HepG2 (cell line): ENCODE results near the gene TTC39C. TPM values are rescaled to one million over a fixed set of nuclear protein-coding genes. Genes with fewer than 3 reads are reported as not detected.

Experiments
- CREB1 ChIP-seq, 2 experiments: fragments of 450-650 bp in 1 of 2; IDR thresholded peaks; 2 replicates each; pipeline ENCODE4 v1.6.1; 2016 to 2017; ENCODE audit warnings: control low read depth in 1 of 2, mild to moderate bottlenecking in 1 of 2, missing compliant biosample characterization in 1 of 2, missing genetic modification characterization in 1 of 2
- DR1 ChIP-seq: sonication (generic); formaldehyde crosslinking; IDR thresholded peaks from 2 replicates; pipeline ENCODE4 v1.8.0; 2021; ENCODE audit warnings: mild to moderate bottlenecking, missing genetic modification reagents, inconsistent platforms
- FIP1L1 ChIP-seq: fragments of 200-400 bp; formaldehyde crosslinking; IDR thresholded peaks from 2 replicates; pipeline ENCODE4 v1.6.1; 2018; ENCODE audit warnings: low read depth, mild to moderate bottlenecking, low read length, moderate library complexity, borderline replicate concordance; ENCODE audit not compliant: insufficient read depth
- HNRNPLL ChIP-seq: fragments of 200-400 bp; formaldehyde crosslinking; IDR thresholded peaks from 2 replicates; pipeline ENCODE4 v1.6.1; 2017; ENCODE audit warnings: mild to moderate bottlenecking, low read depth, low read length; ENCODE audit not compliant: poor library complexity, severe bottlenecking
- MED13 ChIP-seq: sonication (generic); formaldehyde crosslinking; IDR thresholded peaks from 2 replicates; pipeline ENCODE4 v1.5.0; 2020; ENCODE audit warnings: missing genetic modification reagents
- MIER2 ChIP-seq: IDR thresholded peaks from 2 replicates; pipeline ENCODE4 v1.6.1; 2016; ENCODE audit warnings: missing biosample characterization, missing genetic modification reagents
- NKX3-1 ChIP-seq: sonication (generic); formaldehyde crosslinking; IDR thresholded peaks from 2 replicates; pipeline ENCODE4 v1.5.0; 2020; ENCODE audit warnings: missing genetic modification reagents
- RFX3 ChIP-seq: IDR thresholded peaks from 2 replicates; pipeline ENCODE4 v1.6.1; 2016; ENCODE audit warnings: missing biosample characterization, missing genetic modification reagents
- RXRA ChIP-seq: sonication (generic); formaldehyde crosslinking; IDR thresholded peaks from 2 replicates; pipeline ENCODE4 v1.5.1; 2020; ENCODE audit warnings: missing genetic modification reagents
- SMAD3 ChIP-seq: sonication (generic); formaldehyde crosslinking; IDR thresholded peaks from 2 replicates; pipeline ENCODE4 v1.4.0; 2020; ENCODE audit warnings: missing genetic modification reagents
- SNAI1 ChIP-seq: sonication (generic); formaldehyde crosslinking; IDR thresholded peaks from 2 replicates; pipeline ENCODE4 v1.5.0; 2020; ENCODE audit warnings: mild to moderate bottlenecking, missing genetic modification reagents, borderline replicate concordance
- TBX2 ChIP-seq: sonication (generic); formaldehyde crosslinking; IDR thresholded peaks from 2 replicates; pipeline ENCODE4 v1.5.0; 2020; ENCODE audit warnings: missing genetic modification reagents, mild to moderate bottlenecking, borderline replicate concordance
- TGIF2 ChIP-seq: IDR thresholded peaks from 2 replicates; pipeline ENCODE4 v1.6.1; 2016; ENCODE audit warnings: control low read depth, missing compliant biosample characterization
- YY1 ChIP-seq: IDR thresholded peaks from 2 replicates; pipeline ENCODE4 v1.6.1; 2011; ENCODE audit warnings: low read length, low read depth, moderate library complexity, mild to moderate bottlenecking; ENCODE audit not compliant: insufficient read depth, insufficient replicate concordance
- ZC3H13 ChIP-seq: sonication (generic); formaldehyde crosslinking; IDR thresholded peaks from 2 replicates; pipeline ENCODE4 v1.8.1; 2023; ENCODE audit warnings: mild to moderate bottlenecking, missing genetic modification reagents, moderate library complexity
- ZNF136 ChIP-seq: sonication (generic); formaldehyde crosslinking; IDR thresholded peaks from 2 replicates; pipeline ENCODE4 v1.8.1; 2022; ENCODE audit warnings: low read depth, mild to moderate bottlenecking, moderate library complexity, missing genetic modification reagents
- ZNF138 ChIP-seq: sonication (generic); formaldehyde crosslinking; IDR thresholded peaks from 2 replicates; pipeline ENCODE4 v1.5.0; 2020; ENCODE audit warnings: mild to moderate bottlenecking, low read depth, missing genetic modification reagents
- ZNF510 ChIP-seq: sonication (generic); formaldehyde crosslinking; IDR thresholded peaks from 2 replicates; pipeline ENCODE4 v1.4.0; 2020; ENCODE audit warnings: low read depth, mild to moderate bottlenecking, missing genetic modification reagents
- ZNF552 ChIP-seq: sonication (generic); formaldehyde crosslinking; IDR thresholded peaks from 2 replicates; pipeline ENCODE4 v1.9.0; 2022; ENCODE audit warnings: missing genetic modification reagents, mild to moderate bottlenecking, borderline replicate concordance
- ZNF703 ChIP-seq: sonication (generic); formaldehyde crosslinking; IDR thresholded peaks from 2 replicates; pipeline ENCODE4 v1.5.1; 2020; ENCODE audit warnings: missing genetic modification reagents, mild to moderate bottlenecking, moderate library complexity, borderline replicate concordance
- ZNF749 ChIP-seq: sonication (generic); formaldehyde crosslinking; IDR thresholded peaks from 2 replicates; pipeline ENCODE4 v1.8.0; 2022; ENCODE audit warnings: mild to moderate bottlenecking, missing genetic modification reagents, moderate library complexity, borderline replicate concordance
- polyA plus RNA-seq, 8 experiments: library from polyadenylated mRNA; depleted of rRNA in 3 of 8; stranded (reverse) in 7 of 8; unstranded in 1 of 8; fragments of >200 nt; fragmentation: Illumina TruSeq in 4 of 8; extraction: Trizol in 4 of 8; gene quantifications; 2 replicates each; pipeline versions ENCODE4 v1.2.1 to v1.2.3, GENCODE V29; 2011 to 2016; ENCODE audit warnings: low read depth in 4 of 8, missing spikeins in 1 of 8, mixed read lengths in 1 of 8; ENCODE audit not compliant: insufficient read depth in 1 of 8
- total RNA-seq, 5 experiments: library from RNA; depleted of rRNA; stranded (reverse); fragments of >200 nt; fragmentation: Illumina TruSeq; extraction: Trizol; gene quantifications; 2 replicates each; pipeline ENCODE4 v1.2.3, GENCODE V29; 2016; ENCODE audit warnings: low read depth in 1 of 5
- TF ChIP-seq, protein P1 (sequence below): sonication (generic); formaldehyde crosslinking; IDR thresholded peaks from 2 replicates; pipeline ENCODE4 v1.8.0; 2022; ENCODE audit warnings: missing genetic modification reagents, mild to moderate bottlenecking, borderline replicate concordance
- TF ChIP-seq, protein P2 (sequence below): sonication (generic); formaldehyde crosslinking; IDR thresholded peaks from 2 replicates; pipeline ENCODE4 v1.8.0; 2022; ENCODE audit warnings: missing genetic modification reagents, mild to moderate bottlenecking, inconsistent platforms, borderline replicate concordance
- TF ChIP-seq, protein P3 (sequence below): sonication (generic); formaldehyde crosslinking; IDR thresholded peaks from 2 replicates; pipeline ENCODE4 v1.4.0; 2020; ENCODE audit warnings: missing genetic modification reagents
- TF ChIP-seq, protein P4 (sequence below): sonication (generic); formaldehyde crosslinking; conservative IDR thresholded peaks from 2 replicates; pipeline ENCODE4 v1.8.1; 2023; ENCODE audit warnings: missing genetic modification reagents

Gene TTC39C
- total and polyA plus RNA-seq, 2 of the 13 experiments (the other 11 are each of a cell fraction or from before 2014, with no cell fraction given), result 19.1 to 25.9 TPM

DNA sequence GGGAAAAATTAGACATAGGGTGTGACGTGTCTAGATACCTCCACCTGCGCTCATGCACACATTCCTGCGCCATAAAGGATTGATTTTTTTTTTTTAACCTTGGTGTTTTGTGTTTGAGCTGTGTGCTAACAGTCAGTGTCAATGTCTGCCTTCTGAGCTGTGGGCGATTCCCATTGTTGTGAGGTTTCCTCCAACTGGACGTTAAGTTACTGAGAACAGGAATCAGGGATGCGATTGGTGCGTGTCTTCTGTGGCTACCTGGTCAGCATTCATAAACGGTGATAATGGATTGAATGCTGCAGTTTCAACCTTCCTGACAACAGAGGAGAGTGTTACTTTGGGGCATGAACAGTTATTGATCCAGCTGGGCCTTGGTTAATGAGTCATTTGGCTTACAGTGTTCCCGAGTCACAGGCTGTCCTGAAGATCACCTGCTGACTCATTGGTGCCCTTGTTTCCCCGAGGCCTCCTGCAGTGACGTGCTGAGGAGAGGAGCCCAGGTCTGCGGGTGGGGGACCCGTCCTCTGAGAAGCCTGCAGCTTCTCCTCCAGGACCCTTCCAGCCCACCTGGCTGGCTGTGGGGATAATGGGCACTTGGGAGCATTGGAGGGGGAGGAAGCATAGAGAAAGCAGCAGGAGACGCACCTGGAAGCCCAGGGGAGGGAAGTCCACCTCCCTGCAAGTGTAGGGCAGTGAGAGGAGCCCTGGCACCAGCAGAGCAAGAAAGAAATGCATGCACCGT is 98.5 kb downstream of the TTC39C start (continued):
- TF ChIP-seq SMAD3 (CRISPR knock-in tag) (peak; percentile 67; the same call in 1 of the 2 replicates), ZNF749 (CRISPR knock-in tag) (no peak; the same call in 1 of the 2 replicates), ZNF703 (CRISPR knock-in tag) (no peak), ZNF136 (CRISPR knock-in tag) (no peak), TBX2 (CRISPR knock-in tag) (peak; percentile 98), RXRA (peak; percentile 91), RFX3 (CRISPR knock-in tag) (no peak), DR1 (CRISPR knock-in tag) (no peak), HNRNPLL (no peak), ZNF552 (CRISPR knock-in tag) (no peak), ZNF510 (CRISPR knock-in tag) (no peak), YY1 (no peak), SNAI1 (no peak), NKX3-1 (CRISPR knock-in tag) (no peak), ZC3H13 (CRISPR knock-in tag) (0 out of 2 replicates have a peak, but pooled peaks have one; percentile 44), MED13 (no peak), CREB1 (IDR thresholded peaks at IDR 0.05) (peak; percentile 70), CREB1 (CRISPR knock-in tag; IDR thresholded peaks at IDR 0.05) (peak; percentile 85), ZNF138 (CRISPR knock-in tag) (no peak), MIER2 (no peak), FIP1L1 (no peak), TGIF2 (CRISPR knock-in tag) (peak; percentile 80; the same call in 1 of the 2 replicates)
- TF ChIP-seq, protein P1, sequence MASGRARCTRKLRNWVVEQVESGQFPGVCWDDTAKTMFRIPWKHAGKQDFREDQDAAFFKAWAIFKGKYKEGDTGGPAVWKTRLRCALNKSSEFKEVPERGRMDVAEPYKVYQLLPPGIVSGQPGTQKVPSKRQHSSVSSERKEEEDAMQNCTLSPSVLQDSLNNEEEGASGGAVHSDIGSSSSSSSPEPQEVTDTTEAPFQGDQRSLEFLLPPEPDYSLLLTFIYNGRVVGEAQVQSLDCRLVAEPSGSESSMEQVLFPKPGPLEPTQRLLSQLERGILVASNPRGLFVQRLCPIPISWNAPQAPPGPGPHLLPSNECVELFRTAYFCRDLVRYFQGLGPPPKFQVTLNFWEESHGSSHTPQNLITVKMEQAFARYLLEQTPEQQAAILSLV (CRISPR knock-in tag), result no peak
- TF ChIP-seq, protein P2, sequence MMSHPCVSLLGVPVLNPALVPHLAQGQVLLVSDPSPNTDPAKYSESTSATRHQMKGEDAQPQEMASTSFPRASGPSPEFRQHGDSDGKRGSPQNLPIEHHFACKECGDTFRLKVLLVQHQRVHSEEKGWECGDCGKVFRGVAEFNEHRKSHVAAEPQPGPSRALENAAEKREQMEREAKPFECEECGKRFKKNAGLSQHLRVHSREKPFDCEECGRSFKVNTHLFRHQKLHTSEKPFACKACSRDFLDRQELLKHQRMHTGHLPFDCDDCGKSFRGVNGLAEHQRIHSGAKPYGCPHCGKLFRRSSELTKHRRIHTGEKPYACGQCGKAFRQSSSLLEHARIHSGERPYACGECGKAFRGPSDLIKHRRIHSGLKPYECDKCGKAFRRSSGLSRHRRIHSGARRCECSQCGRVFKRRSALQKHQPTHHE (CRISPR knock-in tag), result no peak; the same call in 1 of the 2 replicates
- TF ChIP-seq, protein P3, sequence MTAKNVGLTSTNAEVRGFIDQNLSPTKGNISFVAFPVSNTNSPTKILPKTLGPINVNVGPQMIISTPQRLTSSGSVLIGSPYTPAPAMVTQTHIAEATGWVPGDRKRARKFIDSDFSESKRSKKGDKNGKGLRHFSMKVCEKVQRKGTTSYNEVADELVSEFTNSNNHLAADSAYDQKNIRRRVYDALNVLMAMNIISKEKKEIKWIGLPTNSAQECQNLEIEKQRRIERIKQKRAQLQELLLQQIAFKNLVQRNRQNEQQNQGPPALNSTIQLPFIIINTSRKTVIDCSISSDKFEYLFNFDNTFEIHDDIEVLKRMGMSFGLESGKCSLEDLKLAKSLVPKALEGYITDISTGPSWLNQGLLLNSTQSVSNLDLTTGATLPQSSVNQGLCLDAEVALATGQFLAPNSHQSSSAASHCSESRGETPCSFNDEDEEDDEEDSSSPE (CRISPR knock-in tag), result peak; percentile 29; the same call in 1 of the 2 replicates
- TF ChIP-seq, protein P4, sequence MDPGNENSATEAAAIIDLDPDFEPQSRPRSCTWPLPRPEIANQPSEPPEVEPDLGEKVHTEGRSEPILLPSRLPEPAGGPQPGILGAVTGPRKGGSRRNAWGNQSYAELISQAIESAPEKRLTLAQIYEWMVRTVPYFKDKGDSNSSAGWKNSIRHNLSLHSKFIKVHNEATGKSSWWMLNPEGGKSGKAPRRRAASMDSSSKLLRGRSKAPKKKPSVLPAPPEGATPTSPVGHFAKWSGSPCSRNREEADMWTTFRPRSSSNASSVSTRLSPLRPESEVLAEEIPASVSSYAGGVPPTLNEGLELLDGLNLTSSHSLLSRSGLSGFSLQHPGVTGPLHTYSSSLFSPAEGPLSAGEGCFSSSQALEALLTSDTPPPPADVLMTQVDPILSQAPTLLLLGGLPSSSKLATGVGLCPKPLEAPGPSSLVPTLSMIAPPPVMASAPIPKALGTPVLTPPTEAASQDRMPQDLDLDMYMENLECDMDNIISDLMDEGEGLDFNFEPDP (CRISPR knock-in tag), result no peak
